Activated CD4-positive, alpha-beta T cell treated with anti-CD3 and anti-CD28 coated beads, Interleukin-2, amount 50 U/mL, for 24 hours (primary cell): Measurements from ENCODE around the gene TRIM29.

Experiments used
- DNase-seq, 2 donors: peaks; one replicate each; pipeline ENCODE4 v3.0.0-alpha.2; 2020; ENCODE audit warnings: low read depth in 1 of 2, low spot score in 1 of 2

The TRIM29 gene

GRCh38 chr11:120125509-120125908, 12.4 kb downstream of the TRIM29 start:
- no peak for DNase-seq

GRCh38 chr11:120125024-120125423, 12.9 kb downstream of the TRIM29 start:
- no peak for DNase-seq

- no peak for DNase-seq
These were observed 13.6 kb downstream of the TRIM29 start for GRCh38 chr11:120124355-120124754.

- no peak for DNase-seq
These were observed 14.0 kb downstream of the TRIM29 start for GRCh38 chr11:120123946-120124345.

GRCh38 chr11:120122924-120123683, 14.8 kb downstream of the TRIM29 start:
- no peak for DNase-seq

GRCh38 chr11:120121914-120122473, 15.9 kb downstream of the TRIM29 start:
- DNase-seq: no peak

GRCh38 chr11:120121336-120121735, 16.6 kb downstream of the TRIM29 start:
- no peak for DNase-seq

- no peak for DNase-seq
These were observed 17.0 kb downstream of the TRIM29 start for GRCh38 chr11:120120805-120121335.

GRCh38 chr11:120119121-120119520, 18.8 kb downstream of the TRIM29 start:
- no peak for DNase-seq

- DNase-seq: no peak
These were observed 19.9 kb downstream of the TRIM29 start for GRCh38 chr11:120117991-120118390.

- DNase-seq: no peak
These were observed 20.9 kb downstream of the TRIM29 start for GRCh38 chr11:120116966-120117365.

- DNase-seq: no peak
These were observed 22.5 kb downstream of the TRIM29 start for GRCh38 chr11:120115272-120116000.

- no peak for DNase-seq
These were observed 25.6 kb downstream of the TRIM29 start for GRCh38 chr11:120112174-120112796.

- no peak for DNase-seq
These were observed 28.4 kb downstream of the TRIM29 start for GRCh38 chr11:120109531-120109930.

- DNase-seq: no peak
These were observed 29.1 kb downstream of the TRIM29 start for GRCh38 chr11:120108785-120109168.

- DNase-seq: peak; percentile 34 to 46
These were observed 29.6 kb downstream of the TRIM29 start for GRCh38 chr11:120108154-120108784.

GRCh38 chr11:120107692-120108091, 30.2 kb downstream of the TRIM29 start:
- no peak for DNase-seq

GRCh38 chr11:120106354-120107150, 31.4 kb downstream of the TRIM29 start:
- DNase-seq: no peak

- DNase-seq: no peak
These were observed 32.3 kb downstream of the TRIM29 start for GRCh38 chr11:120105576-120105975.

- no peak for DNase-seq
These were observed 33.8 kb downstream of the TRIM29 start for GRCh38 chr11:120104041-120104565.
